Gastrocnemius medialis (tissue), 4 donors: ENCODE results near the gene CERS6.

Experiments used
- POLR2A ChIP-seq, 2 donors: fragments of 450-650 bp; IDR thresholded peaks; one replicate each; pipeline ENCODE4 v1.6.1; 2017; ENCODE audit warnings: antibody characterized with exemption in 2 of 2, mild to moderate bottlenecking in 2 of 2, moderate library complexity in 2 of 2
- TF ChIP-seq, protein P1 (sequence below), 5 experiments: fragments of 450-650 bp in 3 of 5; fragments of 200-600 bp in 2 of 5; sonication (generic) in 2 of 5; IDR thresholded peaks in 4 of 5; conservative IDR thresholded peaks in 1 of 5; 1 replicate in 4 of 5; 2 replicates in 1 of 5; pipeline ENCODE4 v1.5.1; 2016 to 2019; ENCODE audit warnings: antibody characterized with exemption in 5 of 5, mild to moderate bottlenecking in 3 of 5, moderate library complexity in 3 of 5

GRCh38 chr2:168480825-168481585, 24.9 kb downstream of the CERS6 start:
- TF ChIP-seq, protein P1, sequence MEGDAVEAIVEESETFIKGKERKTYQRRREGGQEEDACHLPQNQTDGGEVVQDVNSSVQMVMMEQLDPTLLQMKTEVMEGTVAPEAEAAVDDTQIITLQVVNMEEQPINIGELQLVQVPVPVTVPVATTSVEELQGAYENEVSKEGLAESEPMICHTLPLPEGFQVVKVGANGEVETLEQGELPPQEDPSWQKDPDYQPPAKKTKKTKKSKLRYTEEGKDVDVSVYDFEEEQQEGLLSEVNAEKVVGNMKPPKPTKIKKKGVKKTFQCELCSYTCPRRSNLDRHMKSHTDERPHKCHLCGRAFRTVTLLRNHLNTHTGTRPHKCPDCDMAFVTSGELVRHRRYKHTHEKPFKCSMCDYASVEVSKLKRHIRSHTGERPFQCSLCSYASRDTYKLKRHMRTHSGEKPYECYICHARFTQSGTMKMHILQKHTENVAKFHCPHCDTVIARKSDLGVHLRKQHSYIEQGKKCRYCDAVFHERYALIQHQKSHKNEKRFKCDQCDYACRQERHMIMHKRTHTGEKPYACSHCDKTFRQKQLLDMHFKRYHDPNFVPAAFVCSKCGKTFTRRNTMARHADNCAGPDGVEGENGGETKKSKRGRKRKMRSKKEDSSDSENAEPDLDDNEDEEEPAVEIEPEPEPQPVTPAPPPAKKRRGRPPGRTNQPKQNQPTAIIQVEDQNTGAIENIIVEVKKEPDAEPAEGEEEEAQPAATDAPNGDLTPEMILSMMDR (IDR thresholded peaks at IDR 0.05 in 4 of 5, conservative IDR thresholded peaks at IDR 0.05 in 1 of 5), result no peak
- TF ChIP-seq POLR2A (IDR thresholded peaks at IDR 0.05), result no peak
